PC-9 (cell line): ENCODE measurements around the gene DCN. TPM values are rescaled to one million over a fixed set of nuclear protein-coding genes. Genes with fewer than 3 reads are reported as not detected.

Source experiments
- BruUV-seq: library from RNA; stranded (reverse); fragments of 400-500 nt; replicated peaks from 2 replicates; lab custom pipeline; 2021; lab: Mats Ljungman, UMichigan
- CTCF ChIA-PET: fragments of 300-600 bp; sonication (Branson Sonifier 250); formaldehyde crosslinking; loops from one replicate; lab custom pipeline; 2022; ENCODE audit warnings: antibody characterized with exemption; lab: Charles Lee
- POLR2A ChIA-PET: fragments of 300-600 bp; sonication (Branson Sonifier 250); formaldehyde crosslinking; loops from one replicate; lab custom pipeline; 2022; ENCODE audit warnings: antibody characterized with exemption; ENCODE audit not compliant: unreplicated experiment; lab: Charles Lee
- DNase-seq, 2 experiments: peaks; one replicate each; pipeline versions ENCODE4 v3.0.0 to v3.0.0-alpha.2; 2015 to 2022; ENCODE audit warnings: mixed read lengths in 1 of 2
- H2AFZ ChIP-seq: fragments of 200-600 bp; sonication (generic); 2 replicates; pipeline ENCODE4 v1.8.1; 2017; ENCODE audit warnings: antibody characterized with exemption
- H3F3A ChIP-seq: fragments of 200-600 bp; sonication (generic); 2 replicates; pipeline ENCODE4 v1.8.1; 2017; ENCODE audit warnings: antibody characterized with exemption, mild to moderate bottlenecking, low read depth; ENCODE audit not compliant: insufficient read depth
- H3K27ac ChIP-seq: fragments of 200-600 bp; sonication (generic); 2 replicates; pipeline ENCODE4 v1.6.1; 2016; ENCODE audit warnings: mixed run types
- H3K27me3 ChIP-seq: fragments of 200-600 bp; sonication (generic); 2 replicates; pipeline ENCODE4 v1.6.1; 2016; ENCODE audit warnings: low read depth, mixed run types; ENCODE audit not compliant: insufficient read depth
- H3K36me3 ChIP-seq: fragments of 200-600 bp; sonication (generic); 2 replicates; pipeline ENCODE4 v1.6.1; 2016; ENCODE audit warnings: low read depth, mixed run types
- H3K4me1 ChIP-seq: fragments of 200-600 bp; sonication (generic); replicated peaks from 2 replicates; pipeline ENCODE4 v1.6.1; 2016; ENCODE audit warnings: mixed run types; ENCODE audit not compliant: insufficient read depth
- H3K4me2 ChIP-seq: fragments of 200-600 bp; sonication (generic); 2 replicates; pipeline ENCODE4 v1.6.1; 2017; ENCODE audit warnings: mixed run types
- H3K4me3 ChIP-seq: fragments of 200-600 bp; sonication (generic); 2 replicates; pipeline ENCODE4 v1.6.1; 2016; ENCODE audit warnings: mixed run types
- H3K79me2 ChIP-seq: fragments of 200-600 bp; sonication (generic); 2 replicates; pipeline ENCODE4 v1.6.1; 2017; ENCODE audit warnings: low read depth, mixed run types
- H3K9me2 ChIP-seq: fragments of 200-600 bp; sonication (generic); 2 replicates; pipeline ENCODE4 v1.8.1; 2017; ENCODE audit warnings: mild to moderate bottlenecking; ENCODE audit not compliant: insufficient read depth
- H3K9me3 ChIP-seq: fragments of 200-600 bp; sonication (generic); 2 replicates; pipeline ENCODE4 v1.8.1; 2016; ENCODE audit warnings: low read depth; ENCODE audit not compliant: insufficient read depth
- H4K20me1 ChIP-seq: fragments of 200-600 bp; sonication (generic); 2 replicates; pipeline ENCODE4 v1.8.1; 2017; ENCODE audit not compliant: insufficient read depth
- CTCF ChIP-seq: fragments of 200-600 bp; sonication (generic); conservative IDR thresholded peaks from 2 replicates; pipeline ENCODE4 v1.6.1; 2017; ENCODE audit warnings: mixed run types, antibody characterized with exemption, mild to moderate bottlenecking, moderate library complexity
- EZH2 ChIP-seq: fragments of 200-600 bp; sonication (generic); IDR thresholded peaks from 2 replicates; pipeline ENCODE4 v1.8.0; 2017; ENCODE audit warnings: antibody characterized with exemption, low read depth
- intact Hi-C: fragments of 100-400 bp; cut with micrococcal nuclease; formaldehyde crosslinking; loops from one replicate; pipeline ENCODE4 v1.10.0; 2022; ENCODE audit not compliant: unreplicated experiment
- total RNA-seq: library from RNA; stranded (reverse); gene quantifications from 2 replicates; pipeline ENCODE4 v1.2.3, GENCODE V29; 2021

DCN gene
- total RNA-seq, 1 experiment from 2014 or later: not detected

DNA sequence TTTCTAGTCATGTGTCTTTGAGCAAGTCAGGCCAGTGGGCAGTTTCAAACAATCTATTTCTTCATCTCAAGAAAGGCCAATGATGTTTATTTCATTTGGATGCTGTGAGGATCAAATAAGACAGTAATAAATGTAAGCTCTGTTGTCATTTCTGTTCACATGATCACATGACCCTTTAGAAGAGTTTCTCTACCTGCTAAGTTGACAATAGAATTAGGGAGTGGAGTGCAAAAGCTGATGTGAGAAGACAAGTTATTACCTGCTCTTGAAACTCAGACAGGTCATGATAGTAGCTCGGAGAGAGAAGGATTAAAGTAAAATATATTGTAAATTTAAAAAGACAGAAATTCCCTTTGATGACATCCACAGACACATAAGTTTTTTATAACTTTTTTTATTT is 37.3 kb upstream of the DCN start:
- ChIA-PET CTCF (no interaction called here), POLR2A (no interaction called here)
- no peak overlapping the region for H3K27ac ChIP-seq
- DNase-seq: no peak
- no peaks in the 10 kb centered on the region for H3K4me1 ChIP-seq
- BruUV-seq: no TSS peak
- H3K36me3 ChIP-seq: no peaks in the 10 kb centered on the region
- no peaks in the 10 kb centered on the region for H3K27me3 ChIP-seq
- H3K4me2 ChIP-seq: no peak overlapping the region
- H3K4me3 ChIP-seq: no peak overlapping the region
- H2AFZ ChIP-seq: no peak overlapping the region
- no peak for TF ChIP-seq CTCF
- no peak for TF ChIP-seq EZH2
- no peaks in the 10 kb centered on the region for H3F3A ChIP-seq
- H3K9me3 ChIP-seq: no peaks in the 10 kb centered on the region
- no peaks in the 10 kb centered on the region for H4K20me1 ChIP-seq
- intact Hi-C loops: no loop called here
- no peaks in the 10 kb centered on the region for H3K79me2 ChIP-seq
- peaks cover 5% of the 10 kb centered on the region; the same call in 1 of the 2 replicates for H3K9me2 ChIP-seq

DNA sequence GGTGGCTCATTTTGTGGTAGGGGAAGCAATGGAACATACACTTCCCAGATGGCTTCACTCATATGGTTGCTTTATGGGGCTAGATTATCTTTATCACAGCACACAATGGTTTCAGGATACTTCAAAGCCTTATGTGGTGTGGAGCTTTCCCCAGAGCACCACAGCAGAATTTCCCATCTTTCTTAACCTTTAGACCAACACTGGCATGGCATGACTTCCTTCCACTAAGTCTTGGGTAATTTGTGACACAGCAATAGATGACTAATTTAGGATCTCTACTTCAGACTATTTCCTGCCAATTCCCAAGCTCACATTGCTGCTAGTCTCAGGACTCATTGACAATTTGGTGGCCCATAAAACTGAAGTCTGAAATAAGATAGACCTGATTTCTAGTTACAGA is 36.9 kb upstream of the DCN start:
- no peak overlapping the region for H3K4me3 ChIP-seq
- no peaks in the 10 kb centered on the region for H3K27me3 ChIP-seq
- no peaks in the 10 kb centered on the region for H3K9me3 ChIP-seq
- H3K4me1 ChIP-seq: no peaks in the 10 kb centered on the region
- no peak overlapping the region for H2AFZ ChIP-seq
- TF ChIP-seq CTCF: no peak
- no peak for TF ChIP-seq EZH2
- ChIA-PET POLR2A (no interaction called here), CTCF (no interaction called here)
- H3K27ac ChIP-seq: no peak overlapping the region
- no peak for DNase-seq
- no peaks in the 10 kb centered on the region for H3K79me2 ChIP-seq
- intact Hi-C loops: no loop called here
- H3K36me3 ChIP-seq: no peaks in the 10 kb centered on the region
- no TSS peak for BruUV-seq
- H3F3A ChIP-seq: no peaks in the 10 kb centered on the region
- H4K20me1 ChIP-seq: no peaks in the 10 kb centered on the region
- H3K9me2 ChIP-seq: peaks cover 5% of the 10 kb centered on the region; the same call in 1 of the 2 replicates
- H3K4me2 ChIP-seq: no peak overlapping the region

- Histone ChIP-seq H3K4me3 (no peak overlapping the region), H3F3A (no peaks in the 10 kb centered on the region), H3K9me2 (peaks cover 5% of the 10 kb centered on the region; the same call in 1 of the 2 replicates), H3K27ac (no peak overlapping the region), H3K9me3 (no peaks in the 10 kb centered on the region), H4K20me1 (no peaks in the 10 kb centered on the region), H3K4me1 (no peaks in the 10 kb centered on the region), H3K79me2 (no peaks in the 10 kb centered on the region), H3K36me3 (no peaks in the 10 kb centered on the region), H2AFZ (no peak overlapping the region), H3K4me2 (no peak overlapping the region), H3K27me3 (no peaks in the 10 kb centered on the region)
- CTCF ChIA-PET: no interaction called here
- intact Hi-C loops: no loop called here
- no peak for DNase-seq
- BruUV-seq: no TSS peak
- TF ChIP-seq CTCF: no peak
- no peak for TF ChIP-seq EZH2
- POLR2A ChIA-PET: no interaction called here
Observed at GRCh38 chr12:91216871-91217270, 34.3 kb upstream of the DCN start.
